Measurements from ENCODE around the gene ENTPD3.

ENTPD3 gene, protein sequence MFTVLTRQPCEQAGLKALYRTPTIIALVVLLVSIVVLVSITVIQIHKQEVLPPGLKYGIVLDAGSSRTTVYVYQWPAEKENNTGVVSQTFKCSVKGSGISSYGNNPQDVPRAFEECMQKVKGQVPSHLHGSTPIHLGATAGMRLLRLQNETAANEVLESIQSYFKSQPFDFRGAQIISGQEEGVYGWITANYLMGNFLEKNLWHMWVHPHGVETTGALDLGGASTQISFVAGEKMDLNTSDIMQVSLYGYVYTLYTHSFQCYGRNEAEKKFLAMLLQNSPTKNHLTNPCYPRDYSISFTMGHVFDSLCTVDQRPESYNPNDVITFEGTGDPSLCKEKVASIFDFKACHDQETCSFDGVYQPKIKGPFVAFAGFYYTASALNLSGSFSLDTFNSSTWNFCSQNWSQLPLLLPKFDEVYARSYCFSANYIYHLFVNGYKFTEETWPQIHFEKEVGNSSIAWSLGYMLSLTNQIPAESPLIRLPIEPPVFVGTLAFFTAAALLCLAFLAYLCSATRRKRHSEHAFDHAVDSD

DNA sequence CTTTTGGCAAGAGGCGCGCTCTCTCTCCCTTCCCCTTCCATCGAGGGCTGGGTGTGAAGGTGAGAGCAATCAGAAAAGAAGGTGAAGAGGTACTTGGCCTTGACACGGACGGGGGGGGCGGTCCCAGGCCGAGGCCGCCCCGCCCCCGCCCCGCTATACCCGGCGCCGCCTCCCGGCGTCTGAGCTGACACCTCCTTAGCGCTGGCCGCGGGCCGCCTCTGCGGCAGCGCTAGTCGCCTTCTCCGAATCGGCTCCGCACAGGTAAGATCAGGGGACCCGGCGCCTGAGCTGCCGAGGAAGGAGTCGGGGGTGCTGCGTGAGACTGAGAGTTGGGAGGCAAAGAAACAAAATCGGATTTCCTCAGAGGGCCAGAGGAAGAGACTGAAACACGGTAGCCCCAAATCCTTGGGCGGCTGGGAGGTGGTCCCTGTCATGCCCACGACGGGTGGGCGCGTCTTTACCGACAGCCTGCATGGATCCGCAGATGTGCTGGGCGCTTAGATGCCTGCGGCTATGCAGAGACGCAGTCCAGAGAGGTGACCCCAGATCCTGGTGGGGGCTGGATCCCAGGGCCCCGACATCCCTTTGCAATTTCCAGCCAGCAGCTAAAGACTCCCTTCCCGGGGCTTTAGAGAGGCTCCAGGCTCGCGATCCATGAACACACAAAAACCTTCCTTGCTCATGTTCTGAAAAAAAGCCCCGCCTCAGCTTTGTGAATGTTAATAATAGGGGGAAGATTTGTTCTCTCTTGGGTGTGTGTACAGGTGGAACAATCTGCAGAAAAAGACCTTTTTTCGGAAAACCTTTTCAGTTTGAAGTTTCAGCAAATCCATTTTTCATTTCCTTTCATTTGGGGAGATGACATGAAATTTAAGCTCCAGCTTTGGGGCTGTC is at the start of gene ENTPD3:
TSS of gene ENTPD3 (plus strand) at position 184 of the 894 bp plus-strand sequence. CDS start 874 bp downstream, outside the sequence.
- peak; percentile 60 for DNase-seq

DNA sequence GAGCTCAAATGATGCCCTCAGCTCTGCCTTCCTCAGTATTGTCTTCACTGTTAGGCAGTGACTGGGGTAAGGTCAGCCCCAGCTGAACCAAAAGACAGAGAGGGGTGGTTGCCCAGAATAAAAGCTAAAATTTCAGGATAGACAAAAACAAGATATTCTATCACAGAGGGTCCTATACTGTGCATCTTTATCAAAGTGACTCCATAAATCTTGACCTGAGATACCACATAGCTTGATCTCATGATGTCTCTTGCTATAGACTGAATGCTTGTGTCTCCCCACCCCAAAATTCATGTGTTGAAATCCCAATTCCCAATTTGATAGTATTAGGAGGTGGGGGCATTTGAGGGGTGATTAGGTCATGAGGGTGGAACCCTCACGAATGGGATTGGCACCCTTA is 47.1 kb upstream of the ENTPD3 start:
- no peak for DNase-seq

DNA sequence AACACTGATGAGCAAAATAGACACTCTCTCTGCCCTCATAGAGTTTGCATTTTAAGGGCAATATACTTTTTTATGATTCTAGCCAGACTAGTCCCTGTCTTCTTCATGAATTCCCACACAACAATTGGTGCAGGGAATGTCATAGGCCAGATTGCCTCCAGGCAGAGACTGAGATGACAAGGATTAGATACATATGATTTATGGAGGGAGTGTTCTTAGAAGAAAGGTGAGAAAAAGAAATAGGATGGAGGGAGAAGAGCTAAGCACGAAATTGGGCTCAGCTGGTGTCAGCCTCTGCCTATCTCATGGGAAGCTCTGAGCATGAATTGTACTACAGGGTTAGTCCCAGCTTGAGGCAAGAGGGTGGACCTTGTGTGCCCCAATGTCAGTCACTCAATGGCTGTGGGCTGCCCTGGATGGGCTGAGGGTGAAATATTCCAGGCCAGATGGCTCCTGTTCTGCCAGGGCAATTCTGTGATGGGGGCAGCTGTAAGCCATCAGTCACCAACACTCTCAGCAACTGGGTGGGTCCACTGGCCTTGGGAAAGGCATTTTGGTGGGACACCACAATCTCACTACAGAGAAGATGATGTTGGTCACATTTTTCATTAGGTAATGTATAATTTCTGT is 46.3 kb upstream of the ENTPD3 start:
- DNase-seq: no peak

DNA sequence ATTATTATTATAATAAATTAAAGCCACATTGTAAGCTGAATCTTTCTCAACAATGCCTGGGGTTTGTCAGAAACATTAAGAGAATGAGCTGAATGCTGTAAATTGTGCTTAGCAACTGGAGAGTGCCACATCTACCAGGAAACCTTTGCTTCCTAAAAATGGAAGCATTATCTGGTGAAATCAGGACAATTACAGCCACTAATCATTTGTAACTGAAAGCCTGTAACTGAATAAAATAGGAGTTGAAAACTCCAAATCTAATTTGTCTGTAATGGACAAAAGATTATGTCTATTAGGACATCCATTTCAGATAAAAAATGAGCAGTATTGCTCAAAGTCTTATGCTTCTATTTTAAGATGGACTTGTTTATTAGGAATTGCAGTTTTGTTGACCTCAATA is 45.3 kb upstream of the ENTPD3 start:
- DNase-seq: no peak

DNA sequence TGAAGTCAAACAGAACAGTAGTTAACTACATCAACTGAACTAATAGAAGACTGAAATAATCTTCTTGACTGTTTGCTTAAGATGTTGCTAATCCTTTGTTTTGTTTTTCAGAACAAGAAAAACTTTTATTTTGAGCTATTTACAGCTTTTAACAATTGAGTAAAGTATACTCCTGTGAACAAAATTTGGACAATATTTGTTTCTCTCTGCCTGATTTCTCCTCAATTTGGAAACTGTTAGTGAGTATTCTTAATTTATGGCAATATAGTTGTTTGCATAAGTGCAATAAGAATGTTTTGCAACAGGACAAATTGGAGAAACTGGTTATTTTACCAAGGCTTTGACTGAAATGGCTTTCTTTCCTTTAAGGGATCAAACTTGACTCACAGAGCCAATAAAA is 36.5 kb upstream of the ENTPD3 start:
- DNase-seq: no peak

DNA sequence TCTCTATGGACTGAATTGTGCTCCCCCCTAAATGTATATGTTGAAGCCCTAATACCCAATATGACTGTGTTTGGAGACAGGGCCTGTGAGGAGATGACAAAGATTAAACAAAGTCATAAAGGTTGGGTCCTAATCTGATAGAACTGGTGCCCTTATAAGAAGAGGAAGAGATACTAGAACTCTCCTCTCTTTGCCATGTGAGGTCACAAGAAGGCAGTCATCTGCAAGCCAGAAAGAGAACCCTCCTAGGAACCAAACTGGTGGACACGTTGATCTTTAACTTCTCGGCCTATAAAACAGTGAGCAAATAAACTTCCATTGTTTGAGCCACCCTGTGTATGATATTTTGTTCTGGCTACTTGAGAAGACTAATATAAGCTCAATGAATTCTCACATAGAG is 31.6 kb upstream of the ENTPD3 start:
- no peak for DNase-seq

DNA sequence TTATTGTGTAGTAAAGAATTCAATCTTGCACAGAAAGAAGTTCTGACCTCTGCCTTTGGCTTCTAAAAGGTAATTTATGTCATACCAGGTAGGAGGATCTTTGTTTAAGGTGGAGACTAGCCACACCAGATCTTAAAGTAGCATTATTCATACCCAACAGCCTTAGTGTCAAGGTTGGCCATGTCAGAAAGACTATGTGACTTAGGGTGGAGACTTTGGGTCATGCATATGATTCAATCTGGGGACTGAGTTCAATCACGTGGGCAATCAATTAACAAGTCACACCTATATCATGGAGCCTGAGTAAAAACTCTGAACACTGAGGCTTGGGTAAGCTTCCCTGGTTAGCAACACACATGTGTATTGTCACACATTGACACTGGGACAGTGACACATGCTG is 28.5 kb upstream of the ENTPD3 start:
- DNase-seq: no peak

DNA sequence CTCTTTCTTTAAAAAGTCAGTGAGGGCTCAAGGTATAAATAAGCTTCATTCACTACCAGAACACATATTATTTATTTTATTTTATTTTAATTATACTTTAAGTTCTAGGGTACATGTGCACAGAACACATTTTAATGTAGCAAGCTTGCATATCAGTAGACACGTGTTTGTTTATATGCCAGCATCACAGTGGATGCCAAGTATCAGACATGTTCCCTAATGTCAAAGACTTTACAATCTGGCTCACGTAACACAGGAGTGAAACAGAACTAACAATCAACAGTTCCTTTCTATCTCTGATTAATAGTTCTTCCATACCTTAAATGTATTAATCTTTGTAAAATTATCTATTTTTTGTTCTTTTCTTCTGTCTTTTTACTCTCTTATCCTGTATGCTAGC is 23.3 kb upstream of the ENTPD3 start:
- DNase-seq: no peak

DNA sequence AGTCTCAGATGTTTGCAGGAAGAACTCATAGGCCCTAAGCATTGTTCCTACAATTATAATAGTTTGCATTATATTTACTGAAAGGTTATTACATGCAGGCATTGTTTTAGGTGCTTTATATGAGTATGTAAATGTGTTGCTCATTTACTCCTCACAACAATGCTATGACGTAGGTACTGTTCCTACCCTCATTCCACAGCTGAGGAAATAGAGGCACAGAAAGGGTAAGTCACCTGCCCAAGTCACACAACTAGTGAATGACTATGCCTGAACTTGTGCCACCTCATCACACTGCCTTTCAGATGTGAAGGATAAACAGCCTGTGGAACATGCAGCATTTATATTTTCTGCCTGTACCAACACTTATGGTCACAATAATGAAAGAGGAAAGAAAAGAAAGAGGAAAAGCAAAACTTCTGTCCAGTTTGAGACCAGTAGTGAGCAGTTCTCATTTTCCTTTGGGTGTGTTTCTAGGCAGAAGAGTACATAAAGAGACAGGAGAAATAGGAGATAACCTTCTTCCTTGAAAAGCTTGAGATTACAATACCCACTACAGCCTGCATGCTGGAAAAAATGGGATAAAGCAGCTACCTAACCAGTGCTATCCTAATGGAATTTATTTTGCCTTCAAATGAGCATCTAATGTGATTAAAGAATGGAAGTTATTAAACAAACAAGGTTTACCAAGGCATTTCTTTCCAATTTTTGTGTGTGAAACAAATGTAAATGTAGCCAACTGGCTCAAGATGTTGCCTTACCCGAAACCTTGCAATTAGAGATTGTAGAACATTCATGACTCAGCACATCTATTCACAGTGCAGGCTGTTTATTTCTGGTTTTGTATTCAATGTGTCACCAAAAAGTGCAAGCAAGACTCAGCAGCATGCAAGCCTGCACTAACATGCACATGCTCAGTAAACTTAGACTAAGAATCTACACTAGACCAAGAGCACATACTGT is 20.5 kb upstream of the ENTPD3 start:
- DNase-seq: no peak

DNA sequence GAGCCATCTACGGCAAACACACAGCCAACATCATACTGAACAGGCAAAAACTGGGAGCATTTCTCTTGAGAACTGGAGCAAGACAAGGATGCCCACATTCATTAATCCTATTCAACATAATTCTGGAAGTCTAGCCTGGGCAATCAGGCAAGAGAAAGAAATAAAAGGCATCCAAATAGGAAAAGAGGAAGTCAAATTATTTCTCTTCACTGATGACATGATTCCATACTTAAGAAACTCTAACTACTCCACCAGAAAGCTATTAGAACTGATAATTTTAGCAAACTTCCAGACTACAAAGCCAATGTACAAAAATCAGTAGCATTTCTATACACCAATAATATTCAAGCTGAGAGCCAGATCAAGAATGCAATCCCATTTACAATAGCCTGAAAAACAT is 17.3 kb upstream of the ENTPD3 start:
- DNase-seq: no peak

DNA sequence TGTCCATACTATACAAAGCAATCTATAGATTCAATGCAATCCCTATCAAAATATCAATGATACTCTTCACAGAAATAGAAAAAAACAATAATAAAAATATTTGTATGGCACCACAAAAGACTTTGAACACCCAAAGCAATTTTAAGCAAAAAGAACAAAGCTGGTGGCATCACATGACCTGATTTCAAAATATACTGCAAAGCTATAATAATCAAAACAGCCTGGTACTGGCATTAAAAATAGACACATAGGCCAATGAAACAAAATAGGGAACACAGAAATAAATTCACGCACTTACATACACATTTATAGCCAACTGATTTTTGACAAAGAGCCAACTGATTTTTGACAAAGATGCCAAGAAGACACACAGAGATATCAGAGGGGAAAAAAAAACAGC is 9.2 kb upstream of the ENTPD3 start:
- DNase-seq: no peak

DNA sequence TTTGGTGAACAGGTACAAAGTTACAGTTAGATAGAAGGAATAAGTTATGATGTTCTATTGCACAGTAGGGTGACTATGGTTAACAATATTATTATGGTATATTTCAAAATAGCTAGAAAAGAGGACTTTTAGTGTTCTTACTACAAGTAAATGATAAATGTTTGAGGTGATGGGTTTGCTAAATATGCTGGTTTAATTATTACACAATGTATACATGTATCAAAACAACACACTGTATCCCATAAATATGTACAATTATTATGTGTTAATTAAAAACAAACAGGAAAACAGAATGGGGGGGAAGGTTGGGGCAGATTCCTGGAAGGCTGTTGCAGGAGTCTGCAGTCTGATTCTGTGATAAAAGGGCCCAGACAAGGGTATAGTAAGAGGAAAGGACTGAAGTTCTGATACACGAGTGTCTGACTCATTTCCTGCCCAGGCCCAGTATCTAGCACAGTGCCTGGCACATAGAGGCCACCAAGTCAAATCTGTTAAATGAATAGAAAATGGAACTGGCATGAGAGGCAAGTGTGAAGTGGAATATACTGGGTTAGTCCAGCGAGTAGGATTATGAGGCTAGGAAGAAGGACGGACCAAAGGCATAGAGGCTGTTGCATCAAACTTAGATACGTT is 7.2 kb upstream of the ENTPD3 start:
- no peak for DNase-seq

DNA sequence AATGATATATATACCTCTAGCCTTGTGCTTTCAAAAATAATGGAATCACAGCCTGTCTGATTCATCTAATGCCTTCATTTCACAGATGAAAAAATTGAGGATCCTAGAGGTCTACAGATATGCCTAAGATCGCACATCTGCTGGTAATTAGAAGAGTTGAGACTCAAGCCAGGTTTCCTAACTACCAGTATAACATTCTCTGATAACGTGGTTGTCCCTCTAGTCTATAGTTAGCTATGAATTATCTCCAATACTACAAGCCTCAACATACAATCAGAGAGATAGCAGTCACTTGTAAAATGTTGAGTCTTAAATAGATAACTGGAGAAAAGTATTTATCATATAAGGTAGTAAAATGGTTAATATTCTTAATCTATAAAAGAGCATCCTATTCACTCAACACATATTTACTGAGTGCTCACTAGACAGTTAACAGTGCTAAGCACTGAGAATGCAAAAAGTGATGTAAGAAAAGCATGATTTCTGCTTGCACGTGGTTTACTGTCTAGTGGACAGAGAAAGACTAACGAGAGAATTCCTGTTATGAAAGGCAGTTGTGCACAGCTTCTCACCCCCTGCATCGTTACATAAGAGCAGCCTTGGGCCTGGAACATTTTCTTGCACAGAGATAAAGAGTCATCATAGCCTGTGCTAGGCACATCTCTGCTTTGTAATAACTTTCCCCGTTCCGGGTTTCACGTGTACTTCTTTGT is 4.9 kb upstream of the ENTPD3 start:
- no peak for DNase-seq

DNA sequence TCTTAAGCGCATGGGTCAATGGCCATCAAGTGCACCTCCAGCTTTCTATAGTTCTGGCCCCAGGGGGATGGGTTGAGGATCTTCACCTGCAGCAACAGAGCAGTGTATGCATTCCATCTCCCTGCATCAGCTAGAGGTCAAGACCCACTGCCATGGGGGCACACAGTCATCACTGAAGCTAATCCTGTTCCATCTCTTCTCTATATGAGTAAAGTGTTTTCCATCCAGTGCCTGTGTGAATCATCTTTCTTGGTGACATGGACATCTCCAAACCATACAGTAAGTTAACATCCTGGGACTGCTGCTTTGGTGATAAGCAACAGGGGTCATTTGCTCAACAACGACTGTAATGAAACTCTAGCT is 4.4 kb upstream of the ENTPD3 start:
- DNase-seq: no peak

DNA sequence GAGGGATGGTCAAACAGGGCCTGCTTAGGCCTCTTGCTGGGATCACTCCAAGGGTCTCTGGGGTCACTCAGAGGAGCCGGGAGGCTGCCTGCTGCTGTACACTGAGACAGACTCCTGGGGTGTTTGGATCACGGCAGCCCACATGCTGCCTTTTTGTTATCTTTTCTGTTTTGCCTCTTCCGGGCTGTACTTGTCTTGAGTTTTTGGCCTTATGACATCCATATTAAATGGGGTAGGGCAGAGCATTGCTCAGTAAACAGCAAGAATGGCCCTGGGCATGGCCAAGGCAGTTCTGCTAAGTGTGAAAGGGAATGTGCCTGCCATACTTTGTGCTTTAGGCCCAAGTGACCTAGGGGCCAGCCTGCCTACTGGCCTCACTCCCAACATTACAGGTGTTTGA is 771 bp upstream of the ENTPD3 start:
- DNase-seq: no peak

DNA sequence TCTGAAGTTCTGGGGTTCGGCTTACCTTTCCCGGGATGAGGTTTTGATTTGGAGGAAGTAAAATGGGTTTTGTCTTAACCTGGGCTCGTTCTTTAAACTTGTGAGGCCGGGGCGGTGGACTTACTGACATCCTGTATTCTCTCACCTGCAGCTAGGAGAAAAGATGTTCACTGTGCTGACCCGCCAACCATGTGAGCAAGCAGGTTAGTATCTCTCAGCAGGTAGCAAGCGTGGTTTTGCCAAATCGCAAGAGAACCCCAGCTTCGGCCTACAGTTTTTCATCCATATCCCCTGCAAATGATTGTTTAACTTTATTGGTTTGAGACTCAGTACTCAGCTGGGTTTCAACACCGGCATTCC is 891 bp downstream of the ENTPD3 start:
- DNase-seq: no peak

DNA sequence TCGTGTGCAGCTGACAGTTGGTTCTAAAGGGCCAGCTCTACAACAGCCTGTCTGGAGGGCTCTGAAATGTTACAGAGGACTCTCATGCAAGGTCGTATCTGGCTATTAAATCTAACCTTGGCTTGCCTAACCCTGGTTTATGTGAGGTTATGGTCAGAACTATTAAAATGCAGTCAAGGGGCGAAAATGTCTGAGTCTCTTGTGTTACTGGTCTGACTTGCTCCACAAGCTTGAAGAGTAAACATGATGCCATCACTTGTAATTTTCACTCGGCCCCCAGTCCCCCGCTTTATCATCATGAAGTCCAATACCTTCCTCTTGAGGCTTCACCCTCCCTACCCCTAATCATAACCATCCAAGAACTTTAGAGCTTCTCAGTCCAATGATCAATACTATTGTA is 9.4 kb downstream of the ENTPD3 start:
- DNase-seq: no peak

DNA sequence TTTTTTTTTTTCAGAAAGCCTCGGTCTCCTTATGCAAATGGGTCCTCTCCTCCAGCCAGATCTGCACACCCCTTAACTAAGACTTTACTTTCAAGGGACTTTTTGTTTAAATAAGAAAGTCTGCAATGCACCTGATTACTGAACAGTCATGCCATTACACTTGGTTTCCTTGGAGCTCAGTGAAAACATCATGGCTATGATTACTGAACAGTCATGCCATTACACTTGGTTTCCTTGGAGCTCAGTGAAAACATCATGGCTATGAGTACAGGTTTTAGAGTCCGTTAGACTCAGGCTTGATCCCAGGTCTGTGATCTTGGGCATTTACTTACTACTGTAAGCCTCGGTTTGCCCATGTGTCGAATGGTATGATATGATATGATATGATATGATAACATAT is 10.1 kb downstream of the ENTPD3 start:
- DNase-seq: no peak

DNA sequence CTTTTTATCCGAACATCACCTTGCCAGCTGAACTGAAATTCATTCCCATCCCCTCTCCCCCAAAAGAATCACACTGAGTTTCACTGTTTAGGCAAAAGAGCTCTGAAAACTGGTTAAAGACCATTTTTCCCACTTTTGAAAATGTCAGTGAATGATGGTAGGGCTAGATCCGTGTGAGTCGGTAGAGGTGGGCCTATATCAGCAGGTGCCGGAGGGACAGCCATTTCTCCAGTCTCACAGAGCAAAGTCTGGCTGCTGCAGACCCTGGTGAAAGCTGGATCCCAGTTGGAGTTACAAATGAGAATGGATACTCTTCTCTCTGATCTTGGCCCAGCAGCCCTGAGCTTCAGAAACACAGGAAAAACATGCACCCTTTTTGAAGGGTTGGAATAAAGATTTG is 10.9 kb downstream of the ENTPD3 start:
- no peak for DNase-seq

DNA sequence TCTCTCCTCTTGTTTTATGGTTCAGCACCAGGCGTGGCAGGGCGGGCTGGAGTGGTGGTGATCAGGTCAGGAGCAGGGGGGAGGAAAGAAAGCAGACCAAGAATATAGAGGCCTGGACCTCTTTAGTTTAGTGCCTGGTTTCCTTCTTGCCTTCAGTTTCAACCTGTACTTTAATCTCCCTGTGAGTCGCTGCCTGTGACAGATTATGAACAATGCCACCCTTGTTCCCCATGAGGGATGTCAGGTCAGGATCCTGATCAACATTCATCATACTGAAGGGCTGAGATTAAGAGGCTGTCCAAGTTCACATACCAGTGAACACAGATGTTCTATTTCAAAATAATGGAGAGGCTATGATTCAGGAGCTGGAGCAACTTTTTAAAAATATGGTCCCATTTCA is 11.4 kb downstream of the ENTPD3 start:
- no peak for DNase-seq

DNA sequence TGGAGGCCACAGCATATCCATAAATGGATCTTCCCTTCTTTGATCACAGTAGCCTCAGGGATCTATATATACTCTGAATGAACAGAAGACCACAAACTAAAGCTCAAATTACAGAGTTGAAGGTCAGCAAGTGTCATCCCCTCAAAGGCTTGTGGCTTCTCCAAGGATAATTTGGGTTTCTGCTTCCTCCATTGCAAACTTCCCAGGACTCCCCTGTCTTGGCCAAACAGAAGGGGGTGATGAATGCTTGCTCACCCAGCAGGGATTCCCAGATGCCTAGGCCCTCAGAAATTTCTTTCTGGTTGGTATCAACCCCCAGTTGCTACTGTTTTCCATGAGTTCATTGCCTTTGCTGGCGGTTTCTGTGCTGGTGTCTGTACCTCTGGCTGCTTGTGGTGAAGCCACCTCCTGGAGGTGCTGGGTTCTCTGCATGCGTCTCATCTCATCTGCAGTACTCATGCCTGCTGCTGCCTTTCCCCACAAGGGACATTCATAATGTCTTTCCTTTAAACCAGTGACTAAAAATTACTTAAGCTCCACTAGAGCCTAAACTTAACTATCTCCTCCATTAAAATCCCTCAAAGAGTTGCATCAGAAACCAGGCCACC is 17.7 kb downstream of the ENTPD3 start:
- no peak for DNase-seq

Measured in stimulated activated CD8-positive, alpha-beta memory T cell treated with anti-CD3 and anti-CD28 coated beads, Interleukin-4, amount 100 ng/mL, for 48 hours (primary cell).